Activated CD4-positive, alpha-beta T cell treated with anti-CD3 and anti-CD28 coated beads for 1 hour (primary cell): ENCODE measurements around the gene RAX2.

Source experiments
- DNase-seq: peaks from one replicate; pipeline ENCODE4 v3.0.0-alpha.2; 2020

The RAX2 gene

GRCh38 chr19:3800996-3801395 lies 29.0 kb upstream of the RAX2 start:
- DNase-seq = no peak

DNA sequence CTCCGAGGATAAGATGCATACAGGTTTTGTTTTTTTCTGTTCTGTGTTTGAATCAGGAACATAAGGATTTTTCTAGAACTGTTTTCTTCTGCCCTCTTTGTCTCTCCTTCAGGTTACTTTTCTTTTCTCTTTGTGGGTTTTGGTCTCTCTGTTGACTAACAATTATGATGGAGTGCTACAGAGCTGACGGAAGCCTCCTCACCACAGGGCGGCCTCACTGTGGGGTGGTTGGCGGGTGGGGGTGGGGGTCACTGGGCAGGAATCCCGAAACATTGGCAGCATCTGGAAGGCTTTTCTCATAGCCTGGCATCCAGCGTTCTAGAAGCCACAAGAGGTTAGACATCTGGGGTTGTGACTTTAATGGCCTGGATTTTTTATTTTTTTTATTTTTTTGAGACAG lies 26.1 kb upstream of the RAX2 start:
- DNase-seq = no peak

DNA sequence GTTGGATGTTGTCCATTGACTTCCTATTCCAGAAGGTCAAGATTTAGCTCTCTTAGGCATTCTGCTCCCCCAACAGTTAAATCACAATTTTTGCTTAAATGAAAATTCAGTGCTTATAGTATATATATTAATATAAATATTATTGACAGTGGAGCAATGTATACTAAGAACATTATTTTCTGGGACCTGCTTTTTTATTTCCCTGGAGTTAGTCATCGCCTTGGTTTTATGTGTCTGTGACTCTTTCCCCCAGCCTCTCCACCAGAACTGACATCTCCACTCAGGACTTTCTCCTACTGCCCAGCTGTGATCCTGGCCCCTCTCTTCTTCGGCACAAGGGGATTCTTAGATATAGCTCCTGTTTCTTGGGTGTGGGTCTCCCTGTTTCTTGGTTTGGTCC lies 24.3 kb upstream of the RAX2 start:
- DNase-seq = no peak

DNA sequence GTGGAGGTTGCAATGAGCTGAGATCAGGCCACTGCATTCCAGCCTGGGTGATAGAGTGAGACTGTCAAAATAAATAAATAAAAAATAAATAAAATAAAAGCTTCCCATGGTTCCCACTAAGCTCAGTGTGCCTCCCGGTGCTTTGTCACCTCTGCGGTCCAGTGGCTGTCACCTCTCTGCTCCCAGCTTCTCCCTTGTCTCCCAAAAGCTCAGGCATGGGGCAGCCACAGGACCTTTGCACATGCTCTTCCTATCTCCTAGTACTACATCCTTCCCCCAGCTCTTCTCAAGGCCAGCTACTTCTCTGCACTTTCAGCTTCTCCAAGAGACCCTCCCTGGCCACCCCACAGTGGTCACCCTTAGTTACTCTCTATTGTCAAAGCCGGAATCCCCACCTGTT lies 21.8 kb upstream of the RAX2 start:
- no peak for DNase-seq

GRCh38 chr19:3792114-3792513 lies 20.1 kb upstream of the RAX2 start:
- no peak for DNase-seq

- no peak for DNase-seq
Observed at GRCh38 chr19:3790941-3791340, 18.9 kb upstream of the RAX2 start.

DNA sequence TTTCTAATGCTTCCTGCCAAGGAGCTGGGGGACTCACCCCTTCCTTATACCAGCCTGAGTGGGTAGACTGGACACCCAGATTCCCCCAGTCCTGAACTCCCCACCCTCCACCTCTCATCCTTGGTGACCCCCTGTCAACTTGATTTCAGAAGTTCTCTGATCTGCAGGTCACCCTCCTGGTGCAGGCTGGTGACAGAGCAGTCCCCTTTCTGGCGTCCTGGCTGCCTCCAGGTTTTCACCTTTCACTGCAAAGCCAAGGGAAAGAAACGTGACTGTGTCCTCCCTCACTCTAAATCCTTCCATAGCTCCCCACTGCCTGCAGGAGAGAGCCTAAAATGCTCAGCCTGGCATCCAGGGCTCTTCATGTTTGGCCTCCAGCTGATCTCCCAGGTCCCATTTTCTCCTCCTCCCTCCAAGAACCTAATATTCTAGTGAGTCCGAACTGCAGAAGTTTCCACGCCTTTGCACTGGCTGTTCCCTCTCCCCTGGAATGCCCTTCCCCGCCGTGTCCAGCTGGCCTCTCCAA lies 18.2 kb upstream of the RAX2 start:
- DNase-seq = no peak

- DNase-seq = no peak
Observed at GRCh38 chr19:3788996-3789778, 17.2 kb upstream of the RAX2 start.

DNA sequence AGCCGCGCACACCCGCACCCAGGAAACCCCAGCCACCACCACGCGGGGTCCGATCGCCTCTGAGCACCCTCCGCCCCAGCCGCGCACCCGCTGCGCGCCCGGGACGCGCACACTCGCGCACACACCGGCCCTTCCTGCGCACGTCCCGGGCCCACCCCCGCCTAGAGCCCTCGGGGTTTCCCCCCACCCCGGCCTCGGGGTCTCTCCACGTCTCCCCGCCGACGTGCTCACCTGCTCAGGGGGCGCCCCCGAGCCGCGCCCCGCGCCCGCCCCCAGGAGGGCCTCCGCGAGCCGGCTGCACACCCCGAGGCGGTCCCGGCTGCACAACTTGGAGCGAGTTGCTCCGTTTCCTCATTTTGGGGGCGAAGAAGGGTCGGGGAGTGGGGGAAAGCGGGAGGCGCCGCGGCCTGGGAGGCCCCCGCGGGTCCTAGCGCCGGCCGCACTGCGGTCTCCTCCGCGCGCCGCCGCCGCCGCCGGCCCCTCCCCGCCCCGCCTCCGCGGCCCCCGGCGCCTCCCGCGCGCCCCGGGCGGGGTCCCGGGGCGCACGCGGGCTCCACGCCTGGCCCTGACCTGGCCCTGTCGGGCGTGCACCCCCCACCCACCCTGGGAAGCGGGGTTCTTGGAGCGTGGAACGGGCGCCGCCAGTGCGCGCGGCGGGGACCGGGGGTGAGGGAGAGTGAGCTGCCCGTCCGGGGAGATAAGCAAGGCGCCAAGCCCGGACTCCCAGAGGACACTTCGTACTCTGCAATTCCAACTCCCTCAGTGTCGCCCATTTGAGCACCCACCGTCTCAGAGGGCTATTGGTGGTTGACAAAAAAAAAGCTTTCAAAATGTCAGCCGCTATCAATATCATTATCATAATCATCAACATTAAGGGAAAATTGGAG lies 14.2 kb upstream of the RAX2 start, which contains the start of gene MATK:
MATK (minus strand) TSS at position 444 of the 887 bp plus-strand sequence. CDS start 1,246 bp downstream, outside the sequence.
- DNase-seq = no peak

DNA sequence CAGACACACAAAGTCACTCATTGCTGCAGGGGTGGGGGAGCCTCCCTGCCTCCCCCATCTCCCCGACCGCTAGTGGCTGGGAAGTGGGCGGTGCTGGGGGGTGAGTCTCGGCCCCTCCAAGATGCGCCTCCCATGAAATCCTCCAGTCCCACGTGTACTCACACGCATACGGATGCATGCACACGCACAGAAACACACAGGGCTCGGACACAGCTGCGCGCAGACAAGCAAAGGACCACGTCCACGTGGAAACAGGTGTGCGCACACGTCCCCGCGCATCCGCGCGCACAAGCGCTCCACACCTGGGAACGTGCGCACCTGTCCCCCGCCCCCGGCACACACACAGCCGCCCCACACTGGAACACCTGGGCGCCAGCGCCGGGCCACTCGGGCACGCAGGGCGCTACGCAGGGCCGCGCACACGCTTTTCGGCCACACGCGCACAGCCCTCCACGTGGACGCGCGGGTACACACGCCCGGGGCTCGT lies 13.5 kb upstream of the RAX2 start:
- DNase-seq = no peak

DNA sequence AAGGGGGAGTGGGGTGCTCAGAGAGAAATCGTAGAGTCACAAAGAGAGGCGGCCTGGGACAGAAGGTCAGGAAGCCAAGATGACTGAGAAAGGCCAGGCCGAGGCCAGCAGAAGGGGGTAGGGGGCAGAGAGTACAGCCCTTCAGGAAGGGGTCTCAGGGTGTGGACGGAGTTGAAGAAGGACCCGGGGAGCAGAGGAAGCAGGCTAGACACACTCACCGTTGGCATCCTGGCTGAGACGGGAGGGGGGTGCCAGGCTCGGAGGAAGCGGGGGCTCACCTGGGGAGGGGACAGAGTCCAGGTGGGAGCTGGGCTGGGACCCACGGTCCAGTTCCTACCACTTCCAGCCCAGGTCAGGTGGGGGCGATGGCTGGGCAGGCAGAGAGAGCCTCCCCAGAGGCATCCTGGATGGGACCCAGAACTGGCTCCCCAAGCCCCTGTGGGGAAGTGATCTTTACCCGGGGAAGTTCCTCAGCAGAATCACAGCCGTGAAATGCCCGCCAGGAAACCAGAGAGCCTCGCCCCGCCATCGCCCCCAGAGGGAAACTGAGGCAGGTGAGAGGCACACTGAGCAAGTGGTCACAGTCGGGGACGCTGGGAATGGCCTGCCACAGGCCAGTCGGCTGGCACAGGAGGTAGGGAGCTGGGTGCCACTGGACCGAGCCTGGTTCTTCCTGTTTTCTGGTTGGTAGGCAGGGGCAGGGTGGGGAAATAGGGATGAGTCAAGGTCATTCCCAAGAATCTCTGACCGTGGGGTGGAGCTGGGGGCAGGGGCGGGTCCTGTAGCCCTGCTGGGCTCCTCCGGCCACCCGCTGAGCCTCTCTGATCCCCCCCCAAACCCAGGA lies 12.8 kb upstream of the RAX2 start:
- DNase-seq = no peak

GRCh38 chr19:3783660-3784584 lies 11.9 kb upstream of the RAX2 start:
- no peak for DNase-seq

GRCh38 chr19:3782903-3783302 lies 10.9 kb upstream of the RAX2 start:
- DNase-seq = no peak

DNA sequence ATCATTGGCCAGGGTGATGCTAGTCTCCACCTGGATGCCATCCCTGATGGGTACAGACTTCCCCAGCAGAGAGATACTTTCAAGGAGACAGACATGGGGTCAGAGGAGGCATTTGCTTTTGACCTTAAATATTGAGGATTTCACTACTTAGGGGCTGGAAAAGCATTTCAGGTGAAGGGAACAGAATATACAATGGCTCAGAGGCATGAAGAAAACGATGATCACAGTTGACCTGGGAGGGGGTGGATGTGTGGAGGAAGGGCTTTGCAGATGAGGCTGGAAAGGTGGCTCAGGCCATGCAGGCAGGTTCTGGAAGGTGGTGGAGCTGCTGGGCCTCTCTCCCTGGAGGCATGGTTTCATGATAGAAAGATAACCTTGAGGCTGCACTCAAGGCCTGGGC lies 10.3 kb upstream of the RAX2 start:
- no peak for DNase-seq

- no peak for DNase-seq
Observed at GRCh38 chr19:3781603-3782002, 9.6 kb upstream of the RAX2 start.

DNA sequence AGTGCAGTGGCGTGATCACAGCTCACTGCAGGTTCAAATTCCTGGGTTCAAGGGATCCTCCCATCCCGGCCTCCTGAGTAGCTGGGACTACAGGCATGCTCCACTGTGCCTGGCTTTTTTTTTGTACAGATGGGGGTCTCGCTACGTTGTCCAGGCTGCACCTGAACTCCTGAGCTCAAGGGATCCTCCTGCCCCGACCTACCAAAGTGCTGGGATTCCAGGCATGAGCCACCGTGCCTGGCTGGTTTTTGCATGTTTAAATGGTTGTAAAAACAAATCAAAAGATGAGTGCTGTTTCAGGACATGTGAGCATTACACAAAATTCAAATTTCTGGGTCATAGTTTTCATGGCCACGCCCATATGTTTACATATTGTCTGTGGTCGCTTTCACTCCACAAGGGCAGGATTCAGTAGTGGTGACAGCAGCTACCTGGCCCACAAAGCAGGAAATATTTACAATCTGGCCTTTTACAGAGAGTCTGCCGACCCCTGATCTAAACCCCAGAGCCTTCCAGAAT lies 8.8 kb upstream of the RAX2 start:
- no peak for DNase-seq

DNA sequence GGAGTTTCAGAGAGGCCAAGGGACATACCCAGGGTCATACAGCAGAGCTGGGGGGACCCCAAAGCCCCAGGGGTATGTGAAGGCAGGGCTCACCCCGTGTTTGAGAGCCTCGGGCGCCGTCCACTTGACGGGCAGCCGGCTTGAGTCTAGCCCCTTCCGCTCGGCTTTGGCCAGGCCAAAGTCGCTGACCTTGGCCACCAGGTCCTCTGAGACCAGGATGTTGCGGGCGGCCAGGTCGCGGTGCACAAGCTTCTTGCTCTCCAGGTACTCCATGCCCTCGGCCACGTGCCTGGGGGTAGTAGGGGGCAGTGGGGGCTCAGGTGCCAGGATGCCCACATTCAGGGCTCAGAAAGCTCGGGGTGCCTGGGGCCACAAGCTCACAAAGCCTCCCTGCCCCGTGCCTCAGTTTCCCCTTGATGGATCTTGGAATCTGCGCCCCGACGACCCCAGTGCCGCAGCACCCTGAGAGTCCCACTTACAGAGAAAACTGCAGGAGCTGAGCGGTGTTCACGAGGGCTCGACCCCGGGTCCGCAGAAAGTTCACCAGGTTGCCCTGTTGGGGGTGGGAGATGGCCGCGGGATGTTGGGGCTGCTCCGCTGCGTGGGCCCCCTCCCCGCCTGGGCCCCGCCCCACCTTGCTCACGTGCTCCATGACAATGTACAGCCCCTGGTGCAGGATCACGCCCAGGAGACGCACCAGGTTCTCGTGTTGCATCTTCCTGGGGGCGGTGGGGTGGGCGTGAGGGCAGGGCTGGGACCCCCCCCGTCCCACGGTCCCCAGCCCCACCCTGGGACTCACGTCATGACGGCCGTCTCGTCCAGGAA lies 7.1 kb upstream of the RAX2 start:
- DNase-seq = no peak

DNA sequence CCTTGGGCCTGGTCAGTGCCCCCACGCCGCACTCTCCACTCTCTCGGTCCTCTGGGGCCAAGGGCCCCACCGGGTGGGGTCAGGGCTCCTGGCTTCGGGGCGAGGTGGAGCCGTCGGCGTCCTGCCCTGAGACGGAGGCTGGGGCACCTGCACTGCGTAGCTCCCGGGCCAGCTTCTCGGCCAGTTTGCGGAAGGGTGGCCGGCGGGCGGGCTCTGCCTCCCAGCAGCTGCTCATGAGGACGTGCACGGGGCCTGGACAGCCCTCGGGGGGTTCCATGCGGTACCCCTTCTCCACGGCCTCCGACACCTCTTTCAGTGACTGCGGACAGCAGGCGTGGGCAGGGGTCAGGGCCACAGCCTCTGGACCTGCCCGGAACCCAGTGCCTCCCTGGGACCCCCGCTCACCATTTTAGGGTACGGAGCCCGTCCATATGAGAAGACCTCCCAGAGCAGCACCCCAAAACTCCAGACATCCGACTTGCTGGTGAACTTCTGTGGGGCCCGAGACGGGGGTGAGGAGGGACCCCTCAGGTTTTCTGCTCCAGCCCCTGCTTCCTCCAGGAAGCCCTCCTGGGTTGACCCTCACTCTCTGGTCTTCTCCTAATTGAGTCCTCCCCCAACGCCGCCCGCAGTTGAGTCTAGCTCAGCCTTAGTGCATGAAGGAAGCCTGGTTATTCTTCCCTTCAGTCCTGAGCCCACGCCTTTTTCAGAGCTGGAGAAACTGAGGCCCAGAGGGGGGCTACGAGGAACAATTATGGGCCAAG lies 6.3 kb upstream of the RAX2 start:
- DNase-seq = no peak

DNA sequence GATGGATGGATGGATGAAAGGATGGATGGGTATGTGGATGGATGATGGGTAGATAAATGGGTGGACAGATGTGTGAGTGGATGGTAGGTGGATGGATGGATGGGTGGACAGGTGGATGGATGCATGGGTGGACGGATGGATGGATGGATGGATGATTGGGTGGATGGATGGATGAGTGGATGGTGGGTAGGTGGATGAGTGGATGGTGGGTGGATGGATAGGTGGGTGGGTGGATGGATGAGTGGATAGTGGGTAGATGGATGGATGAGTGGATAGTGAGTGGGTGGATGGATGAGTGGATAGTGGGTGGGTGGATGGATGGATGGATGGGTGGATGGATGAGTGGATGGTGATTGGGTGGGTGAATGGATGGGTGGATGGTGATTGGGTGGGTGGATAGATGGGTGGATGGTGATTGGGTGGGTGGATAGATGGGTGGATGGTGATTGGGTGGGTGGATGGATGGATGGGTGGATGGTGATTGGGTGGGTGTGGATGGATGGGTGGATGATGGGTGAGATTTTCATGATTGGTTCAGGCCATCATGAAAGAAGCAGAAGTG lies 4.5 kb upstream of the RAX2 start:
- DNase-seq = no peak
